GM18517 (cell line): Measurements from ENCODE around the gene FOXRED1.
A peak's percentile ranks its signal among the peaks of the same experiment; 100 is the strongest.
"Not testable (repeated sequence)": the region's sequence is repeated elsewhere in the genome, so short reads cannot be mapped to it uniquely, and the experiment has no call there.

ENCODE experiments used
- ATAC-seq: cut with Tn5 transposase; IDR thresholded peaks from one replicate; pipeline ENCODE4 v1.9.1; 2021; ENCODE audit warnings: mild to moderate bottlenecking, moderate library complexity; ENCODE audit not compliant: unreplicated experiment

FOXRED1 gene

DNA sequence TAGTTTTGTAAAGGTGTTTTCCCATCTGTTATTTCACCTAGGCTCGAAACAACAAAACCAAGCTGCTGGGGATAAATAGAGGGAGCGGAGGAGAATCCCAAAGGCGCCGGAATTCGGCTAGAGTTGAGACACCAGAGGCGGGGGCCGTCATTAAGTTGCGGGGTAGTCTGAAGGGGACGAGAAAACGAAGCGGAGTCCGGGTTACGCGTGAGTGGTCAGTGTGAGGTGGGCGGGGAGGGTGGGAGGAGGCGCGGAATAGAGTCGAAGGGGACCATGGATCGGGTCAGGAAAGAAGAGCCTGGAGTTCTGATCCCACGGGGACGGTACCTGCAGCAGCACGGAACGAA is 620 bp upstream of the FOXRED1 start:
- no peak for ATAC-seq

DNA sequence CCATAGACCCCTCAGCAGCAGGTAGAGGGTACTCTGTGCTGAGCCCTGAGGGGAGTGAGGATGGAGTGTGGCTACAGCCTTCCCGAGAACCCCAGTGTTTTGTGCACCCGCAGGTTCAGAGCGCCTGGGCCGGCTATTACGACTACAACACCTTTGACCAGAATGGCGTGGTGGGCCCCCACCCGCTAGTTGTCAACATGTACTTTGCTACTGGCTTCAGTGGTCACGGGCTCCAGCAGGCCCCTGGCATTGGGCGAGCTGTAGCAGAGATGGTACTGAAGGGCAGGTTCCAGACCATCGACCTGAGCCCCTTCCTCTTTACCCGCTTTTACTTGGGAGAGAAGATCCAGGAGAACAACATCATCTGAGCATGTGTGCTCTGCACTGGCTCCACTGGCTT is 8.4 kb downstream of the FOXRED1 start:
- no peak for ATAC-seq

DNA sequence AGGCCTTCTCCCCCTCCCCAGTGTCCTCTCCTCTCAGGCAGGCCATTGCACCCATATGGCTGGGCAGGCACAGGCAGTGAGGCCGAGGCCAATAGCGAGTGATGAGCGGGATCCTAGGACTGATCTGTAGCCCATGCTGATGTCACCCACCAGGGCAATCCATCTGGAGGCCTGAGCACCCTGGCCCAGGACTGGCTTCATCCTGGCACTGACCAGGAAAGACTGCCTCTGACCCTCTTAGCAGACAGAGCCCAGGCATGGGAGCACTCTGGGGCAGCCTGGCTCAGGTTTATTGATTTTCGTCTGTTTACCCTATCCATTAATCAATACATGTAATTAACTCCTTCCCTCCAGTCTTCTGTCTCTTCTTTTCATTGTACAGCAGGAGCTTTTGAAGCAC is 8.8 kb downstream of the FOXRED1 start:
- no peak for ATAC-seq

DNA sequence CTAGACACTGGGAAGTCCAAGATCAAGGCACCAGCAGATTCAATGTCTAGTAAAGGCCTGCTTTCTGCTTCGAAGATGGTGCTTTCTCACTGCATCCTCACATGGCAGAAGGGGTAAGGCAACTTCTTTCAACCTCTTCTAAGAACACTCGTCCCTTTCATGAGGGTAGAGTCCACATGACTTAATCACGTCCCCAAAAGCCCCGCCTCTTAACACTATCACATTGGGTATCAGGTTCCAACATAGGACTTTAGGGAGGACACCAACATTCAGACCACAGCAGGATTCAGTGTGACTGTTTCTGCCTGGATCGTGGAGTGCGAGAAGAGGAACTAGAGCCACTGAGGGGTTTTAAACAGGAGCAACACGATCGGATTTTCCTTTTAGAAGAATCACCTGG is 10.2 kb downstream of the FOXRED1 start:
- no peak for ATAC-seq

DNA sequence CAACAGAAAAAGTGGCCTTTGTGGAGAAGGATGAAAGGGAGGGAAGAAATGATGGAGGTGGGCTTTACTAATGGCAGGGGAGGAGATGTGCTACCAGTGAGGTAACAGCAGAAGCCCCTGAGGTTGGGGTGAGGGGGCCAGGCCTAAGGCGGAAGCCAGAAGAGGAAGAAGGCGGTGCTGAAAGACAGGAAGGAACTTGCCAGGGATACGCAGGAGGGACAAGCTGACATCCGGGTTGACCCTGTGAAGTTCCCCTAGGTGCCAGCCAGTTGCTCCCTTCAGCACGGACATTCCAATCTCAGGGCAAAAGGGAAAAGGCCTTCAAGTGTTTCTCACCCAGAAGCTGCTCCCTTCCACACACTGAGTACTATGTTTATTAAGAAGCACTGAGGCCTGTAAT is 11.6 kb downstream of the FOXRED1 start:
- ATAC-seq = no peak

DNA sequence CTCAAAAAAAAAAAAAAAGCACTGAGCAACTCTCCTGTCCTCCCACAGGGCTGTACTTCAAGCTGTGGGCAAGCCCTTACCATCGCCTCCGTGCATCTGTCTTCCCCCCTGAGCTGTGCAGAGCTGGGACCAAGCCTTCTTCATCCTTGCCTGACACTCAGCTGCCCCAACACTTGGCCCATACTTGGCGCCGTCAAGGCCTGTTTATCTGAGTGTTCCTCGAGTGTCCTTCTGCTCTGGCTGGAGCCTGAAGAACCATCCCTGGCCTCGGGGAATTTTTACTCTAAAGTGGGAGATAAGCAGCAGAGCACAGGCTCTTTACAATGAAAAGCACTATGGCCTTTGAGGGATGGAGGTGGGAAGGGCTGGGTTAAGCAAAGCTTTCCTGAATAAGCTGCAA is 12.3 kb downstream of the FOXRED1 start:
- no peak for ATAC-seq

DNA sequence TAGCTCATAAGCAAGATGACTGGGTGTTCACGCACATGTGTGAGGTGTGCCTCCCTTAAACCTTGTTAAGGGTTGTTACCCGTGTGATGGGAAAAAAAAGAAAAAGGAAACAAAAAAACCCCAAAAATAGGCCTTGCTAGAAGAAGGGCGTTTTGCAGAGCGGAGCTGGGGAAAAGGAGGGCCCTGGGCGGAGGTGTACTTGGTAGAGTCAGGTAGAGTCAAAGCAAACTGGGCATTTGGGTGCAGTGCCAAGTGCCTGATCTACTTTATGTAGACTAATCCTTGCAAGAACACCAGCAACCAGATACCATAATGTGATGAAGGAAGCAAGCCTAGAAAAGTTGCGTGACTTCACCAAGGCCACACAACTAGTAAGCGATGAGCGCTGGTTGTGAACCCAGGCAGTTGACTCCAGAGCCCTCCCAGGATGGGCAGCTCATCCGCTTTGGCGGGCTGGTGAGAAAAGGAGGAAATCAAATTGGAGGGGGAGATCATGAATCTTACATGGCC is 12.8 kb downstream of the FOXRED1 start:
- ATAC-seq = no peak

DNA sequence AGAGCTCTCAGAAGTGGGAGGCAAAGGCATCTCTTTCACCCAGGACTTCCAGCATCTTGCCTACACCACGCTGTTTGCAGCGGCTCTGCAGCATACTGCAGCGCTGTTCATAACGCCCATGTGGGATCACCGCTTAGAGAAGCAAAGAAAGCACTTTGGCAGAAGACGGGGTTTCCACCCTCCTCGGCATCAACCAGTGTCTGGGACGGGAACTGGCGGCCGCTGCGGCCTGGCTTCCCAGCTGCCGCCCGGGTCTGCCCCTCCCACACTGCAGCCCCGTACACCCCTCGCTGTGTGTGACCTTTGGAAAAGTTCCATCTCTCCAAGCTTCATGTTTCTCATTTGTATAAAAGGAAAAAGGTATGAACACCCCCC is 13.4 kb downstream of the FOXRED1 start:
- ATAC-seq = peak; percentile 23

DNA sequence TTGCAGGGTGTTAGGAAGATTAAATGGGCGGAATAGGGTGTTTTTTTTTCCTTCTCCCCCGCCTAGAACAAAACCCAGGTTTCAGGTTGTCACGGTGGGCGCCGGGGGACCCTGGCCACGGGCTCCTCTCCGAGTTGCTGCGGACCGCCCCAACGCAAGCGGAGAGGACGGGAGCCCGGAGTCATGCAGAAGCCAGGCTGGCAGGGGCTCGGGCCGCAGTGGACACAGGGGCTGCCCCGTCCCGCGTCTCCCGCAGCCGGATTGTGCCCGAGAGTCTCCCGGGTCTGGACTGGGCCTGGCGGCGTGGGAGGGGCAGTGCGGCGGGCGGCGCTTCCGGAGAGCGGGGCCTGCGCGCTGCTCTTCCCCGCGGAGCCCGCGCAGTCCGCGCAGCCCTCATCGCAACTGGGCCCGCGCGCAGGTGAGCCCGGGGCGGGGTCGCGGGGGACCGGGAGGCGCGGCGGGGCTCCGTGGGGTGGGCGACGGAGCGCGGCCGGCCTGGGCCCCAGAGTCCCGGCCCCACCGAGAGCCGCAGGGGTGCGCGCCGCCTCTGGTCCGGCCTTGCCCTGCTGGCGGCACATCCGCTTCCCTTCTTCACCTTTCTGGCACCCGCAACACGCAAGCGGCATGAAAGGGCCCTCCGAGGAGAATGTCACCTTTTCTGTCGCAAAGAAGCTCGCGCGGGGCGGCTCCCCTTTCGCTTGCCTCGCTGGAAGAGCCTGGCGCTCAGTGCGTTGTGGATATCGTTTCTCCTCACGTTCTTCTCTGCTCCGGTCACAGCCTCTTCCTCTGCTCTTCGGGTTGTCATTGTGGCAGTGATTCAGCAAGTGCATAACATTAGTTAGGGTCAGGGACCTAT is 14.0 kb downstream of the FOXRED1 start, which contains the start of gene TIRAP:
TSS of gene TIRAP (plus strand) at position 358 of the 856 bp plus-strand sequence. CDS start 7,802 bp downstream, outside the sequence.
- ATAC-seq = peak; percentile 52

DNA sequence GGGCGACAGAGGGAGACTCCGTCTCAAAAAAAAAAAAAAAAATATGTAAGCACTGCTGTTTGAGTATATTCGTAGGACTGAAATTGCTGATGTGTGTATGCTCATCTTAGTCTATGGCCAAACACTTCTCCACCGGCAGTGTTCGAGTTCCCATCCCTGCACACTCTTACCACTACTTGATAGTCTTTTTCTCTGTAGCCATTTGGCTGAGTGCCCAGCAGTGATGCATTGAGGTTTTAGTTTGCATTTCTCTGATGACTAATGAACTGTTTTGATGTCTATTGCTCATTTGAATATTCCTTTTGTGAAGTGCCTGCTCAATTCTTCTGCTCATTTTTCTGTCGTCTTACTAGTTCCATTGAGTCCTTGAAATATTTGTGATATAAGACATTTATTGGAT is 15.9 kb downstream of the FOXRED1 start:
- ATAC-seq = no peak

DNA sequence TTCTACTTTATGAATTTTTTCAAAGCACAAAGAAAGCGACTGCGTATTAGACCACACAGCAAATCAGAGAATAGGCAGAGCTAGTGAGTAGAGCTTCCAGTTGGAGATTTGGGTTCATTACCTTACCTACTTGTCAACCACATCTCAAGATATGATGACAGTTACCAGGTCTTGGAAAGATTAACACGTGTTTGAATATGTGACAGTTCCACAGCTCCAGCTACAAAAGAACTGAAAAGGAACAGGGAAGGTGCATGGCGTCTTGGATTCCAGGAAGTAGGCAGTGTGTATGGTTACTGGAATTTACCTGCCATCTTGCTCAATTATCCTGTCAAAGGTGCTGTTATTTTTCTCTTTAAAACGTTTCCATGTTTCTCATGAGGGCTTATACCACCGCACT is 19.3 kb downstream of the FOXRED1 start:
- ATAC-seq = no peak

DNA sequence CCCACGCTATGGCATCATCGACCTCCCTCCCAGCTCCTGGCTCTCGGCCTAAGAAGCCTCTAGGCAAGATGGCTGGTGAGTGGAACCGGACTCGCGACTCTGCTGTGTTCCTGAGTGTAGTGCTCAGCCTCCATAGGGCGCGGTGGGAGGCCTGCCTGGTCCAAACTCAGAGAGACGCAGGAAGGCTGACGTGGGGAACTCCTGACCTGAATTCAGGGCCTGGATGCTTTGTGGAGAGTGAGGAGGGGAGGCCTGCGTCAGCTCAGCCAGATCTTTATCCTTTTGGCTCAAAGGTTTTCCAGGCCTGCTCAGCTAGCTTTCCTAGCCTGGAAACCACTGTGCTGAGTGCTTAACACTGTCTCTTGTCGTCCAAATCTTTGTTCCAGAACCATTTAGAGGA is 21.9 kb downstream of the FOXRED1 start:
- no peak for ATAC-seq

DNA sequence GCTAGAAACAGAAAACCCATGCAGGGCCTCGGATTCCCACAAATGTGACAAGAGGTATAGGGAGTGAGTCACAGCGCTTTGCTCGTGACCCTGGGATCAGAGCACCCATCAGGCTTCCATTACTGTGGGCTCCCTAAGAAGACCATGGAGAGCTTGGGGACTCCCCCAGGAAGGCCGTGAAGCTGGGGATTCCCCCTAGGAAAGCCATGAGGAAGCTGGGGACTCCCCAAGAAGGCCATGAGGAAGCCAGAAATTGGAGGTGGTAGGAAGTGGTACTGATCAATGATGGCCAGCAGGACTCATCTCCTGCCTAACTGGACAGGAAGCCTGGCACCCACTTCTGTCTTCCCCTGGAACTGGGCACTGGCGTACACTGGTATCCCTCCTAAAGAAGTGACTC is 24.8 kb downstream of the FOXRED1 start:
- ATAC-seq = no peak

DNA sequence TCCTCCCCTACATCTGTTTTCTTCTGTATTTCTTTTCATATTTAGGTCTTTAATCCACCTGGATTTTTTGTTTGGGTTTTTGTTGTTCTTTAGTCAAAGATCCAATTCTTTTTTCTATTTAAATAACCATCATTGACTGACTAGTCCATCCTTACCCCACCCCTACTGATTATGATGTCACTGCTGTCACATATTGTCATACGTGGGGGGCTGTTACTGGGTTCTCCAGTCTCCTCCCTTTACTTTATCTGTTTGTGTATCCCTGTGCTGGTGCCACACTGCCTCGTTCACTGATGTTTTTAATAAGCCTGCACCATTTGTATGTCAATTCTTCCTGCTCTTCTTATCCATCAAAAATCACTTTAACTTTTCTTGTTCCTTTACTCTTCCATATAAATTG is 28.1 kb downstream of the FOXRED1 start:
- no peak for ATAC-seq

DNA sequence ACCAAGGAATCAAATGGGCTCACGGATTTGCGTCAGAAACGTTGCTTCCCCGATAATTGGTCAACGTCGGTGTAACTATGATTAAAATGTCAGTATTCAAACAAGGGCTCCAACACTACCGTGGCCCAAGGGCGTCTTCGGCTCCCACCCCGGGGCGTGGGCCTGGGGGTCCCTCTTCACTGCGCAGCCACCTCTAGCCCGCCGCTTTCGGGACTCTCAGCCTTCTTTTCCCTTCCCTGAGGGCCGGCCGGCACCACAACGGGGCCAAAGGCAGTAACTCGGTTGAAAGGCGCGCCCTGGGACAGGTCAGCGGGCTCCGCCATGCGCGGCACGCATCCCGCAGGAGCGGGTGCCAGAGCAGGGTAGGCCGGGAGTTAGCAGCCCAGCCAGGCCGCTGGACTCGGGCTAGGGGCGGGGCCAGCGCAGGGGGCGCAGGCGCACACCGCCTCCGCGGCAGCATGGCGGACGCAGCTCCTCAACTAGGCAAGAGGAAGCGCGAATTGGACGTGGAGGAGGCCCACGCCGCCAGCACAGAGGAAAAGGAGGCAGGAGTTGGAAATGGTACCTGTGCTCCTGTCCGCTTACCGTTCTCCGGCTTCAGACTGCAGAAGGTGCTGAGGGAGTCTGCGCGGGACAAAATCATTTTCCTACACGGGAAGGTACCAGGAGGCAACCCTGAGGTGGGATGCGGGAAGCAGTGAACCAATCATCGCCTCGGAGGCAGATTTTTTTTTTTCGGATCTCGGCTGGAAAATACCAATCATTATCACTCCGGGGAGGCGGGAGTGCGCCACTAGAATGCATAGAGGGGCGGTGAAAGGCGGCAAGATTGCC is 34.9 kb downstream of the FOXRED1 start, which contains the start of gene DCPS:
TSS of gene DCPS (plus strand) at position 438 of the 834 bp plus-strand sequence. CDS start at position 459, 21 bp downstream.
- ATAC-seq = peak; percentile 87

DNA sequence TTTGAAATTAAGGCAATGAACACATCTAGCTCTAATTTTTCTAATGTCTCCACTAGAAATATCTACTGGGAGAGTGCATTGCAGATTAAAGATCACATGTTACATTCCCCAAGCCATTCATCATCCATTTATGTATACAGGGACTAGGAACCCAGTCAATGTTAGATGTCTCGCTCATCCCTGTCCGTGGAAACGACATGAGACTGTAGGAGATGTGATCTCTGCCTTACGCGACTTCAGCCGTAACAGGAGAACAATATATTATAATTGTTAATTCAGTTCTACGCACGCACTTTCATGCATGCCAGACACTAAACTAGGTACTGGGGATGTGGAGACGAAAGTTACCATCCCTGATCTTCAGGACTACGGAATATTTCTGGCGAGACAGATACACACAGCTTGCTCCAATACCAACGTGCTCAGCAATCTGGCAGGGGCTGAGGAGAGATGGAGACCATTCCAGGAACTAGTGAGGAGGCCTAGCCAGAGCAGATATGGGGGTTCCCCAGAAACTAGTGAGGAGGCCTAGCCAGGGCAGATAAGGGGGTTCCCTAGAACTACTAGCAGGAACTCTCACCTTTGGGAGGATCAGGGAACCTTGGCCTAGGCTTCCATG is 35.6 kb downstream of the FOXRED1 start:
- ATAC-seq = no peak

DNA sequence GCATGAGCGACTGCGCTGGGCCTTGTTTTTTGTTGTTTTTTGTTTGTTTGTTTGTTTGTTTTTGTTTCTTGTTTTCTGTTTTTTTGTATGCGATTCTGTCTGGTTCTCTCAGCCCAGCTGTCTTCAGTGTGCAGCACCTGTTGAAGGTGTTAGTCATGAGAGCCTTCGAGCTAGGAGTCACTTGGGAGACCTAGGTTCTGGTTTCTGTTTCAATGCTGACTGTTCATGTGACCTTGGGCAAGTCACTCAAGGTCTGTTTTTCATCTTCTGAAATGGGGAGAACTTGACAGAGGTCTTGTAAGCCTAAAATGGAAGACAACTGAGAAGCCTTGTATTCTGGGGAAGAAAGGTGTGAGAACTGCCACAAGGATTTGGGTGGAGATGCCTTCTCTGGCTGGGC is 36.7 kb downstream of the FOXRED1 start:
- ATAC-seq = peak; percentile 70

DNA sequence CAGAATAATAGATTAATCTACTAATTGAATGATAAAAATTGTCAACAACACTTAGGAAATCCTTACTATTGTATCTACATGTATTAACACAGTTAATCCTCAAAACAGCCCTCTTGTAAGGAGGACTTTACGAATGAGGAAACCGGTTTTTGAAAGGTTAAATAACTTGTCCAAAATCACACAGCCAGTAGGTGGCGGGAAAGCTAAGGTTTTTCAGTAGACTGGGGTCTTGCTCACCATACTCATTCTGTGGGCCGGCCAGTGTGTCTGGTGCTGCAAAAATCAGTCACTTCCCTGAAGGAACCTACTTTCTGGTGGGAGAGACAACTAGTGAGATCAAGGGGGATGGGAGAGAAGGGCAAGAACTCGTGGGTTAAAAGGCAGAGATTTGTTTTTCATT is 38.8 kb downstream of the FOXRED1 start:
- no peak for ATAC-seq

DNA sequence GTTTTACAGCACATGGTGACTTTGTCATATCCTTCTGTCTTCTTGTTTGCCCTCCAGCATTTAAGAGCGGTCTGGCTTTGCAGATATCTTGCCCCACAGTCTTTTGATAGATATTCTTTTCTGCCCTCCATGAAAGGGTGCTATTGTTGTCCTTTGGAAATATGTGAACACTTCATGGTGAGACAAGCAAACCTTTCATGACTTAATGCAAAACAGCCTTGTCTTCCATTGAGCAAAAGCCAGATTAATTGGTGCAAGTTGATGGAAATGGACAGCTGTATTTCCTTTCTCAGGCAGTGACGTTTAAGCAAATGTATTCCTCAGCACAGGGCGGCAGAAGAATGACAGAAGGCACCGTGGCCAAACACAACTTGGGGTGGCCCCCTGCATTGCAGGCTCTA is 39.3 kb downstream of the FOXRED1 start:
- no peak for ATAC-seq

DNA sequence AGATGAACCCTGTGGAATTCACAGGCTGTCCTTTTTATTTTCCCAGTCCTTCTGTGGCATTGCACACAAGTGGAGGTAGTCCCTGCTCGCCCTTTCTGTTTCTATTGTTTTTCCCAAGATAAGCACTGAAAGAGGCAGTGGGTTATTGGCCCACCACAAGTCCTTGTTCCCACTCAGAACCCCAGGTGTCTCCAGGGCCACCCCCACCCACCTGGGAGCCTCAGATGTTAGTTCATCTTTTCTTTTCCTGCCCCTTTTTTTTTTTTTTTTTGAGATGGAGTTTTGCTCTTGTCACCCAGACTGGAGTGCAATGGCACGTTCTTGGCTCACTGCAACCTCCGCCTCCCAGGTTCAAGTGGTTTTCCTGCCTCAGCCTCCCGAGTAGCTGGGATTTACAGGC is 39.8 kb downstream of the FOXRED1 start:
- ATAC-seq = not testable (repeated sequence)
